H9 (cell line): ENCODE measurements around the gene PRKAR2B. TPM values are rescaled to one million over a fixed set of nuclear protein-coding genes. Genes with fewer than 3 reads are reported as not detected.

ENCODE experiments used
- DNase-seq: peaks from one replicate; pipeline ENCODE4 v3.0.0-alpha.2; 2017
- H2AFZ ChIP-seq: one replicate; pipeline ENCODE4 v1.6.1; 2013; ENCODE audit warnings: mild to moderate bottlenecking, low read length, control low read depth, moderate library complexity
- H2AK5ac ChIP-seq: 2 replicates; pipeline ENCODE4 v1.6.1; 2013; ENCODE audit warnings: low read length, control low read depth, mixed read lengths; ENCODE audit not compliant: insufficient read length
- H2BK120ac ChIP-seq: one replicate; pipeline ENCODE4 v1.6.1; 2013; ENCODE audit warnings: low read depth, mild to moderate bottlenecking, low read length, control low read depth, inconsistent platforms; ENCODE audit not compliant: poor library complexity, severe bottlenecking
- H2BK12ac ChIP-seq: 2 replicates; pipeline ENCODE4 v1.6.1; 2013; ENCODE audit warnings: low read length, control low read depth, mixed read lengths, low read depth; ENCODE audit not compliant: insufficient read length
- H2BK15ac ChIP-seq: 2 replicates; pipeline ENCODE4 v1.6.1; 2013; ENCODE audit warnings: low read depth, low read length, control low read depth
- H2BK20ac ChIP-seq: one replicate; pipeline ENCODE4 v1.6.1; 2013; ENCODE audit warnings: low read depth, mild to moderate bottlenecking, low read length, control low read depth, inconsistent platforms; ENCODE audit not compliant: poor library complexity, severe bottlenecking
- H2BK5ac ChIP-seq: 2 replicates; pipeline ENCODE4 v1.6.1; 2013; ENCODE audit warnings: low read length, control low read depth, mixed read lengths; ENCODE audit not compliant: insufficient read length
- H3K14ac ChIP-seq: 2 replicates; pipeline ENCODE4 v1.6.1; 2013; ENCODE audit warnings: low read length, control low read depth; ENCODE audit not compliant: insufficient read depth
- H3K18ac ChIP-seq: 2 replicates; pipeline ENCODE4 v1.6.1; 2013; ENCODE audit warnings: low read depth, mild to moderate bottlenecking, mixed read lengths, low read length, control low read depth; ENCODE audit not compliant: insufficient read length
- H3K23ac ChIP-seq: 2 replicates; pipeline ENCODE4 v1.6.1; 2013; ENCODE audit warnings: low read length, control low read depth, mixed read lengths, low read depth; ENCODE audit not compliant: insufficient read length
- H3K23me2 ChIP-seq: 2 replicates; pipeline ENCODE4 v1.6.1; 2013; ENCODE audit warnings: low read depth, mild to moderate bottlenecking, mixed read lengths, low read length, control low read depth; ENCODE audit not compliant: insufficient read length, poor library complexity, severe bottlenecking
- H3K27ac ChIP-seq: 2 replicates; pipeline ENCODE4 v1.5.1; 2013; ENCODE audit warnings: low read length, control low read depth, mixed read lengths, low read depth; ENCODE audit not compliant: insufficient read length
- H3K27me3 ChIP-seq: 2 replicates; pipeline ENCODE4 v1.6.1; 2013; ENCODE audit warnings: low read length, control low read depth, inconsistent platforms; ENCODE audit not compliant: insufficient read depth
- H3K4ac ChIP-seq: 2 replicates; pipeline ENCODE4 v1.6.1; 2013; ENCODE audit warnings: low read depth, mild to moderate bottlenecking, control low read depth, inconsistent platforms, low read length, moderate library complexity
- H3K4me1 ChIP-seq: 2 replicates; pipeline ENCODE4 v1.6.1; 2013; ENCODE audit warnings: low read length, control low read depth, inconsistent platforms; ENCODE audit not compliant: insufficient read depth
- H3K4me2 ChIP-seq: 2 replicates; pipeline ENCODE4 v1.6.1; 2013; ENCODE audit warnings: low read length, control low read depth, mixed read lengths; ENCODE audit not compliant: insufficient read length, insufficient read depth
- H3K56ac ChIP-seq: 2 replicates; pipeline ENCODE4 v1.6.1; 2013; ENCODE audit warnings: low read depth, mild to moderate bottlenecking, mixed read lengths, low read length, control low read depth; ENCODE audit not compliant: insufficient read length
- H3K79me1 ChIP-seq: 2 replicates; pipeline ENCODE4 v1.6.1; 2013; ENCODE audit warnings: low read depth, mild to moderate bottlenecking, moderate library complexity, low read length, control low read depth, inconsistent platforms; ENCODE audit not compliant: insufficient read depth, poor library complexity, severe bottlenecking
- H3K79me2 ChIP-seq: 2 replicates; pipeline ENCODE4 v1.6.1; 2013; ENCODE audit warnings: low read length, control low read depth, inconsistent platforms; ENCODE audit not compliant: insufficient read depth
- H3K9ac ChIP-seq: 2 replicates; pipeline ENCODE4 v1.6.1; 2013; ENCODE audit warnings: low read length, control low read depth, mixed read lengths; ENCODE audit not compliant: insufficient read length; ENCODE audit errors: extremely low read depth
- H3K9me3 ChIP-seq: one replicate; pipeline ENCODE4 v1.6.1; 2013; ENCODE audit warnings: low read depth, low read length, inconsistent platforms; ENCODE audit not compliant: control insufficient read depth
- H3T11ph ChIP-seq: one replicate; pipeline ENCODE4 v1.6.1; 2013; ENCODE audit warnings: mild to moderate bottlenecking, low read length, control low read depth, inconsistent platforms
- H4K20me1 ChIP-seq: one replicate; pipeline ENCODE4 v1.6.1; 2013; ENCODE audit not compliant: control insufficient read depth, insufficient read length, insufficient read depth
- H4K5ac ChIP-seq: 2 replicates; pipeline ENCODE4 v1.6.1; 2013; ENCODE audit warnings: low read depth, mild to moderate bottlenecking, mixed read lengths, low read length, control low read depth; ENCODE audit not compliant: insufficient read length
- H4K8ac ChIP-seq: replicated peaks from 2 replicates; pipeline ENCODE4 v1.6.1; 2013; ENCODE audit warnings: low read length, control low read depth, mixed read lengths, low read depth; ENCODE audit not compliant: insufficient read length
- H4K91ac ChIP-seq: 2 replicates; pipeline ENCODE4 v1.6.1; 2013; ENCODE audit warnings: low read depth, mild to moderate bottlenecking, moderate library complexity, mixed read lengths, low read length, control low read depth; ENCODE audit not compliant: insufficient read length
- H3K27ac Mint-ChIP-seq, 3 experiments: 2 replicates in 2 of 3; 3 replicates in 1 of 3; pipeline ENCODE4 v1.8.0; 2020 to 2021; ENCODE audit warnings: mixed read lengths in 3 of 3, mild to moderate bottlenecking in 1 of 3, moderate library complexity in 1 of 3
- H3K27me3 Mint-ChIP-seq: 2 replicates; pipeline ENCODE4 v1.8.0; 2021; ENCODE audit warnings: low read depth, mild to moderate bottlenecking, moderate library complexity, mixed read lengths
- H3K36me3 Mint-ChIP-seq, 3 experiments: 2 replicates in 2 of 3; 3 replicates in 1 of 3; pipeline ENCODE4 v1.8.0; 2020 to 2021; ENCODE audit warnings: low read depth in 3 of 3, mixed read lengths in 3 of 3; ENCODE audit not compliant: insufficient read depth in 1 of 3
- H3K4me1 Mint-ChIP-seq, 2 experiments: 2 replicates each; pipeline ENCODE4 v1.8.0; 2020; ENCODE audit warnings: mixed read lengths in 2 of 2
- H3K4me3 Mint-ChIP-seq, 2 experiments: 2 replicates in 1 of 2; 3 replicates in 1 of 2; pipeline ENCODE4 v1.8.0; 2020 to 2021; ENCODE audit warnings: mild to moderate bottlenecking in 2 of 2, mixed read lengths in 2 of 2, moderate library complexity in 1 of 2
- H3K9me3 Mint-ChIP-seq, 2 experiments: 2 replicates in 1 of 2; 3 replicates in 1 of 2; pipeline ENCODE4 v1.8.0; 2020; ENCODE audit warnings: mild to moderate bottlenecking in 2 of 2, mixed read lengths in 2 of 2, moderate library complexity in 1 of 2
- WGBS: extraction: QIAGEN DNeasy Blood & Tissue Kit; methylation state at CpG from one replicate; pipeline ENCODE4 v1.1.7; 2013; ENCODE audit warnings: missing lambda C conversion rate, low lambda C conversion rate, mixed read lengths; ENCODE audit not compliant: insufficient read length; ENCODE audit errors: extremely low coverage; 5-methylcytosine and 5-hydroxymethylcytosine counted together
- total RNA-seq: library from RNA; stranded (reverse); gene quantifications from 2 replicates; pipeline ENCODE4 v1.2.1, GENCODE V29; 2021
- TF ChIP-seq, protein P1 (sequence below): fragments of 200-600 bp; sonication (generic); conservative IDR thresholded peaks from 3 replicates; pipeline ENCODE4 v1.8.0; 2021; ENCODE audit warnings: antibody characterized with exemption, mild to moderate bottlenecking

PRKAR2B gene
- total RNA-seq, 1 experiment from 2014 or later: 16.6 TPM

DNA sequence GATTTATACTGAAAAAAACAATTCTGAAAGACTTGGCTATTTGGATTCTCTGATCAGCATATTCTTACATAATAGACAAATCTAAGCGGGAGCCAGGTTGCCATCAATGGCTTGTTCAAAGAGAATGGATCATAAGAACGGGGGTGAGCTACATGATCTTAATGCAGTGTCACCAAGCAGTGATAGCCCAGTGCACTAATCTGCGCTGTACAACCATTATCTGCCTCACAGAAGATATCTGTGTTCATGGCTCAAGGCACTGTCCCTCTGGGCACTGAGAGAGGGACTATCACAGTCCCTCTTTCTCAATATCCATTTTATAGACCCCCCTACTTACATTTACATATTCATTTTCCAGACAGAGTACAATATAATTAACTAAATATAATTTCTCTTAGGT lies 22.9 kb upstream of the PRKAR2B start:
- H3K27ac Mint-ChIP-seq: no peak overlapping the region
- Histone ChIP-seq H3K27ac (no peak overlapping the region), H3K14ac (no peak overlapping the region), H3K23ac (no peak overlapping the region), H4K5ac (no peak overlapping the region), H2AFZ (no peak overlapping the region), H2BK20ac (no peak overlapping the region), H3K79me1 (no peaks in the 10 kb centered on the region), H3K9ac (no peak overlapping the region), H2BK12ac (no peak overlapping the region), H4K91ac (no peak overlapping the region), H4K8ac (no peak overlapping the region), H3K79me2 (no peaks in the 10 kb centered on the region), H3T11ph (no peak overlapping the region), H3K4me1 (no peaks in the 10 kb centered on the region), H2AK5ac (no peak overlapping the region), H2BK5ac (no peak overlapping the region), H3K18ac (no peak overlapping the region), H3K23me2 (no peaks in the 10 kb centered on the region), H3K56ac (no peak overlapping the region), H3K4me2 (no peak overlapping the region), H3K27me3 (no peaks in the 10 kb centered on the region), H4K20me1 (no peaks in the 10 kb centered on the region), H2BK15ac (no peak overlapping the region), H2BK120ac (no peak overlapping the region), H3K9me3 (no peaks in the 10 kb centered on the region), H3K4ac (no peak overlapping the region)
- H3K27me3 Mint-ChIP-seq: no peaks in the 10 kb centered on the region
- no peak overlapping the region for H3K4me3 Mint-ChIP-seq
- H3K36me3 Mint-ChIP-seq: peaks cover 0 to 10% (median 4%) of the 10 kb centered on the region in 3 experiments; a peak in 2 of 7 replicates
- TF ChIP-seq, protein P1, sequence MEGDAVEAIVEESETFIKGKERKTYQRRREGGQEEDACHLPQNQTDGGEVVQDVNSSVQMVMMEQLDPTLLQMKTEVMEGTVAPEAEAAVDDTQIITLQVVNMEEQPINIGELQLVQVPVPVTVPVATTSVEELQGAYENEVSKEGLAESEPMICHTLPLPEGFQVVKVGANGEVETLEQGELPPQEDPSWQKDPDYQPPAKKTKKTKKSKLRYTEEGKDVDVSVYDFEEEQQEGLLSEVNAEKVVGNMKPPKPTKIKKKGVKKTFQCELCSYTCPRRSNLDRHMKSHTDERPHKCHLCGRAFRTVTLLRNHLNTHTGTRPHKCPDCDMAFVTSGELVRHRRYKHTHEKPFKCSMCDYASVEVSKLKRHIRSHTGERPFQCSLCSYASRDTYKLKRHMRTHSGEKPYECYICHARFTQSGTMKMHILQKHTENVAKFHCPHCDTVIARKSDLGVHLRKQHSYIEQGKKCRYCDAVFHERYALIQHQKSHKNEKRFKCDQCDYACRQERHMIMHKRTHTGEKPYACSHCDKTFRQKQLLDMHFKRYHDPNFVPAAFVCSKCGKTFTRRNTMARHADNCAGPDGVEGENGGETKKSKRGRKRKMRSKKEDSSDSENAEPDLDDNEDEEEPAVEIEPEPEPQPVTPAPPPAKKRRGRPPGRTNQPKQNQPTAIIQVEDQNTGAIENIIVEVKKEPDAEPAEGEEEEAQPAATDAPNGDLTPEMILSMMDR: no peak
- H3K4me1 Mint-ChIP-seq: peaks cover 12 to 13% of the 10 kb centered on the region in 2 experiments
- no peak for DNase-seq
- no CpG with 5 or more reads among the region's 3 CpGs for WGBS
- peaks cover 5 to 10% of the 10 kb centered on the region in 2 experiments; a peak in 4 of 5 replicates for H3K9me3 Mint-ChIP-seq
